ENCODE measurements around the gene COQ2. TPM values are rescaled to one million over a fixed set of nuclear protein-coding genes. Genes with fewer than 3 reads are reported as not detected.

The COQ2 gene
- total RNA-seq, 1 donor: 14.1 TPM

DNA sequence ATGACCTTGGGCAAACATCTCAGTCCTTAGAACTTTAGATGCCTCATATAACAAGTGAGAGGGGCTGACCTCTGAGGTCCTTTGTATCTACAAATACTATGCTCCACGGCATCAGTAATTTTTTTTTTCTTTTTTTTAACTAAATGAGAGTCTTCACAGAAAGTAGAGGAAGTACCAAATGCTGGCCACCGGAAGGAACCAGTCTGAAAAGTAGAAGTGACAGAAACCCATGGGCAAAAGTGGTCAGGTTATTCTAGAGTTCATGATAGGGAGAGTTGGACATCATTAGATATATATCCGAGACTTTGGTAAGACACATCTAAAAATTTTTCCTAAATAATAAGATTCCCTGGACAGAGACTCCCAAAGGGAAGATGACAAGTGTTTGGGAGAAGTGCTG is 53.7 kb downstream of the COQ2 start:
- Histone ChIP-seq H3K36me3 (ENCODE audit: insufficient read depth, low read length) (no peaks in the 10 kb centered on the region), H4K20me1 (ENCODE audit: insufficient read depth, low read length) (no peaks in the 10 kb centered on the region), H3K4me3 (ENCODE audit: insufficient read depth, low read length) (no peak overlapping the region), H3K4me2 (ENCODE audit: insufficient read depth, low read length) (no peak overlapping the region), H3K4me1 (ENCODE audit: insufficient read depth, low read length) (no peaks in the 10 kb centered on the region), H2AFZ (ENCODE audit: low read length) (no peak overlapping the region), H3K27me3 (ENCODE audit: insufficient read depth, low read length) (no peaks in the 10 kb centered on the region), H3K79me2 (ENCODE audit: insufficient read depth, low read length) (no peaks in the 10 kb centered on the region), H3K27ac (ENCODE audit: low read depth, low read length) (no peak overlapping the region), H3K9me3 (ENCODE audit: low read depth, low read length) (no peaks in the 10 kb centered on the region)
- DNase-seq (ENCODE audit: insufficient read length, low spot score, missing footprints): no peak
- TF ChIP-seq CTCF (IDR thresholded peaks at IDR 0.05; ENCODE audit: extremely low read depth, low read depth, low read length): no peak

- Histone ChIP-seq H2AFZ (ENCODE audit: low read length) (no peak overlapping the region), H4K20me1 (ENCODE audit: insufficient read depth, low read length) (no peaks in the 10 kb centered on the region), H3K4me2 (ENCODE audit: insufficient read depth, low read length) (no peak overlapping the region), H3K36me3 (ENCODE audit: insufficient read depth, low read length) (no peaks in the 10 kb centered on the region), H3K27ac (ENCODE audit: low read depth, low read length) (no peak overlapping the region), H3K79me2 (ENCODE audit: insufficient read depth, low read length) (no peaks in the 10 kb centered on the region), H3K27me3 (ENCODE audit: insufficient read depth, low read length) (no peaks in the 10 kb centered on the region), H3K4me1 (ENCODE audit: insufficient read depth, low read length) (no peaks in the 10 kb centered on the region), H3K4me3 (ENCODE audit: insufficient read depth, low read length) (no peak overlapping the region), H3K9me3 (ENCODE audit: low read depth, low read length) (no peaks in the 10 kb centered on the region)
- TF ChIP-seq CTCF (IDR thresholded peaks at IDR 0.05; ENCODE audit: extremely low read depth, low read depth, low read length): no peak
- no peak for DNase-seq (ENCODE audit: insufficient read length, low spot score, missing footprints)
Observed at GRCh38 chr4:83229791-83230190, 54.8 kb downstream of the COQ2 start.

- H3K4me3 ChIP-seq (ENCODE audit: insufficient read depth, low read length): no peak overlapping the region
- H3K4me1 ChIP-seq (ENCODE audit: insufficient read depth, low read length): no peaks in the 10 kb centered on the region
- no peaks in the 10 kb centered on the region for H4K20me1 ChIP-seq (ENCODE audit: insufficient read depth, low read length)
- H3K4me2 ChIP-seq (ENCODE audit: insufficient read depth, low read length): no peak overlapping the region
- no peaks in the 10 kb centered on the region for H3K36me3 ChIP-seq (ENCODE audit: insufficient read depth, low read length)
- TF ChIP-seq CTCF (IDR thresholded peaks at IDR 0.05; ENCODE audit: extremely low read depth, low read depth, low read length): no peak
- no peaks in the 10 kb centered on the region for H3K27me3 ChIP-seq (ENCODE audit: insufficient read depth, low read length)
- no peak overlapping the region for H3K27ac ChIP-seq (ENCODE audit: low read depth, low read length)
- DNase-seq (ENCODE audit: insufficient read length, low spot score, missing footprints): no peak
- no peak overlapping the region for H2AFZ ChIP-seq (ENCODE audit: low read length)
- H3K9me3 ChIP-seq (ENCODE audit: low read depth, low read length): no peaks in the 10 kb centered on the region
- H3K79me2 ChIP-seq (ENCODE audit: insufficient read depth, low read length): no peaks in the 10 kb centered on the region
Observed at GRCh38 chr4:83228231-83228630, 56.4 kb downstream of the COQ2 start.

- Histone ChIP-seq H3K4me2 (ENCODE audit: insufficient read depth, low read length) (no peak overlapping the region), H3K4me1 (ENCODE audit: insufficient read depth, low read length) (no peaks in the 10 kb centered on the region), H3K27ac (ENCODE audit: low read depth, low read length) (no peak overlapping the region), H3K9me3 (ENCODE audit: low read depth, low read length) (no peaks in the 10 kb centered on the region), H3K79me2 (ENCODE audit: insufficient read depth, low read length) (no peaks in the 10 kb centered on the region), H3K36me3 (ENCODE audit: insufficient read depth, low read length) (no peaks in the 10 kb centered on the region), H4K20me1 (ENCODE audit: insufficient read depth, low read length) (no peaks in the 10 kb centered on the region), H2AFZ (ENCODE audit: low read length) (no peak overlapping the region), H3K27me3 (ENCODE audit: insufficient read depth, low read length) (no peaks in the 10 kb centered on the region), H3K4me3 (ENCODE audit: insufficient read depth, low read length) (no peak overlapping the region)
- no peak for TF ChIP-seq CTCF (IDR thresholded peaks at IDR 0.05; ENCODE audit: extremely low read depth, low read depth, low read length)
- no peak for DNase-seq (ENCODE audit: insufficient read length, low spot score, missing footprints)
Observed at GRCh38 chr4:83224502-83225197, 59.9 kb downstream of the COQ2 start.

Measured in osteoblast (primary cell).